ENCODE measurements around the gene APCDD1L.
"Not testable (repeated sequence)": the region's sequence is repeated elsewhere in the genome, so short reads cannot be mapped to it uniquely, and the experiment has no call there.

Gene APCDD1L

GRCh38 chr20:58513580-58514285 is 1.5 kb downstream of the APCDD1L start:
- no peak for DNase-seq

GRCh38 chr20:58512808-58513552 is 2.2 kb downstream of the APCDD1L start:
- no peak for DNase-seq

GRCh38 chr20:58511861-58512260 is 3.3 kb downstream of the APCDD1L start:
- DNase-seq: no peak

- peak; percentile 61 for DNase-seq
These were observed 3.8 kb downstream of the APCDD1L start for GRCh38 chr20:58511364-58511763.

GRCh38 chr20:58510921-58511320 is 4.3 kb downstream of the APCDD1L start:
- DNase-seq: no peak

- DNase-seq: no peak
These were observed 6.3 kb downstream of the APCDD1L start for GRCh38 chr20:58508762-58509395.

GRCh38 chr20:58506999-58507398 is 8.2 kb downstream of the APCDD1L start:
- DNase-seq: not testable (repeated sequence)

- no peak for DNase-seq
These were observed 10.6 kb downstream of the APCDD1L start for GRCh38 chr20:58504566-58504965.

GRCh38 chr20:58503668-58504067 is 11.5 kb downstream of the APCDD1L start:
- DNase-seq: no peak

- no peak for DNase-seq
These were observed 14.9 kb downstream of the APCDD1L start for GRCh38 chr20:58500256-58500655.

- DNase-seq: no peak
These were observed 16.6 kb downstream of the APCDD1L start for GRCh38 chr20:58498470-58499068.

GRCh38 chr20:58497724-58498469 is 17.3 kb downstream of the APCDD1L start:
- DNase-seq: no peak

- no peak for DNase-seq
These were observed 18.0 kb downstream of the APCDD1L start for GRCh38 chr20:58497076-58497641.

- no peak for DNase-seq
These were observed 18.8 kb downstream of the APCDD1L start for GRCh38 chr20:58496429-58496769.

GRCh38 chr20:58495623-58496428 is 19.4 kb downstream of the APCDD1L start:
- DNase-seq: no peak

- DNase-seq: no peak
These were observed 20.1 kb downstream of the APCDD1L start for GRCh38 chr20:58494923-58495622.

GRCh38 chr20:58492795-58493524 is 22.2 kb downstream of the APCDD1L start:
- DNase-seq: no peak

- no peak for DNase-seq
These were observed 23.0 kb downstream of the APCDD1L start for GRCh38 chr20:58492074-58492718.

- no peak for DNase-seq
These were observed 29.0 kb downstream of the APCDD1L start for GRCh38 chr20:58486207-58486606.

GRCh38 chr20:58485393-58485792 is 29.8 kb downstream of the APCDD1L start:
- DNase-seq: no peak
